Esophagus squamous epithelium (tissue), 4 donors: ENCODE measurements around the gene C5orf15.

Experiments
- CTCF ChIP-seq, 6 experiments: fragments of 450-650 bp in 4 of 6; fragments of 200-600 bp in 2 of 6; sonication (generic) in 2 of 6; IDR thresholded peaks; one replicate each; pipeline ENCODE4 v1.5.1; 2016 to 2019; ENCODE audit warnings: antibody characterized with exemption in 6 of 6, mild to moderate bottlenecking in 4 of 6, moderate library complexity in 4 of 6
- POLR2A ChIP-seq, 4 donors: fragments of 450-650 bp; IDR thresholded peaks; one replicate each; pipeline ENCODE4 v1.6.1; 2017; ENCODE audit warnings: antibody characterized with exemption in 4 of 4, mild to moderate bottlenecking in 4 of 4, moderate library complexity in 3 of 4

GRCh38 chr5:133924221-133924920 lies 44.1 kb downstream of the C5orf15 start:
- no peak for TF ChIP-seq CTCF (IDR thresholded peaks at IDR 0.05)
- TF ChIP-seq POLR2A (IDR thresholded peaks at IDR 0.05), result no peak
